Activated naive CD4-positive, alpha-beta T cell treated with anti-CD3 and anti-CD28 coated beads, Interleukin-2, amount 10 ng/mL, durations not matched to agents 5 hours and 36 hours (primary cell): ENCODE measurements around the gene PTCD1. TPM values are rescaled to one million over a fixed set of nuclear protein-coding genes. Genes with fewer than 3 reads are reported as not detected.

ENCODE experiments used
- total RNA-seq, 2 experiments: library from RNA; stranded (reverse); gene quantifications; one replicate each; pipeline ENCODE4 v1.2.3, GENCODE V29; 2021

Gene PTCD1
- 10 to 100 TPM in 1 of 2 experiments, 1 to 10 TPM in 1; 9.7 to 10.0 TPM for total RNA-seq

GRCh38 chr7:99438573-99439480, at the start of gene PTCD1, which contains the start of gene CPSF4:
Gene PTCD1 (minus strand): TSS chr7:99438798. CDS start chr7:99435242, 3,556 bp downstream.
Gene CPSF4 (plus strand): TSS chr7:99438943. CDS start chr7:99439083, 140 bp downstream.

GRCh38 chr7:99472561-99473314, 34.1 kb upstream of the PTCD1 start, which contains the start of gene ZNF789:
Gene ZNF789 (plus strand): TSS chr7:99472890. CDS start chr7:99476457, 3,567 bp downstream.

GRCh38 chr7:99408379-99409191, 30.0 kb downstream of the PTCD1 start, which contains the start of the genes BUD31 and PDAP1:
Gene BUD31 (plus strand): TSS chr7:99408969. CDS start chr7:99411093, 2,124 bp downstream.
Gene PDAP1 (minus strand): TSS chr7:99408597. CDS start chr7:99408548, 49 bp downstream.

GRCh38 chr7:99374111-99375064, 64.2 kb downstream of the PTCD1 start, which contains the start of gene ARPC1B:
Gene ARPC1B (plus strand): TSS chr7:99374730. CDS start chr7:99385715, 10,985 bp downstream.

Other genes with a start within 250 kb of the PTCD1 start
- not detected for gene KPNA7, start 230.7 kb downstream of the PTCD1 start, total RNA-seq
- not detected for gene MYH16, start 166.0 kb downstream of the PTCD1 start, total RNA-seq
- 10 to 100 TPM; 44.8 to 48.3 TPM for gene ARPC1A, start 112.9 kb downstream of the PTCD1 start, total RNA-seq
- 100 to 1,000 TPM; 348 to 354 TPM for gene ARPC1B, start 64.1 kb downstream of the PTCD1 start, total RNA-seq
- gene PDAP1, start 30.2 kb downstream of the PTCD1 start, total RNA-seq, result 10 to 100 TPM; 85.6 to 94.1 TPM
- 10 to 100 TPM; 77.8 to 79.3 TPM for gene BUD31, start 29.8 kb downstream of the PTCD1 start, total RNA-seq
- gene CPSF4, start 145 bp upstream of the PTCD1 start, total RNA-seq, result 10 to 100 TPM; 61.2 to 63.5 TPM
- 100 to 1,000 TPM; 340 to 354 TPM for gene ATP5MF, start 27.4 kb upstream of the PTCD1 start, total RNA-seq
- 10 to 100 TPM; 23.8 to 26.8 TPM for gene ZNF789, start 34.1 kb upstream of the PTCD1 start, total RNA-seq
- 10 to 100 TPM; 61.2 to 64.8 TPM for gene ZNF394, start 61.5 kb upstream of the PTCD1 start, total RNA-seq
- 10 to 100 TPM; 11.2 to 11.8 TPM for gene ZKSCAN5, start 65.9 kb upstream of the PTCD1 start, total RNA-seq
- gene FAM200A, start 113.3 kb upstream of the PTCD1 start, total RNA-seq, result 1 to 10 TPM; 5.2 to 5.8 TPM
- gene ZNF655, start 119.8 kb upstream of the PTCD1 start, total RNA-seq, result 100 to 1,000 TPM; 109 to 111 TPM
- gene TMEM225B, start 159.5 kb upstream of the PTCD1 start, total RNA-seq, result 1 to 10 TPM in 1 of 2 experiments, under 1 TPM in 1; 0.65 to 1.3 TPM
- gene ZSCAN25, start 178.1 kb upstream of the PTCD1 start, total RNA-seq, result 10 to 100 TPM; 31.2 to 33.8 TPM
- not detected for gene CYP3A5, start 241.2 kb upstream of the PTCD1 start, total RNA-seq